ENCODE data around the gene SLC26A5.

DNA sequence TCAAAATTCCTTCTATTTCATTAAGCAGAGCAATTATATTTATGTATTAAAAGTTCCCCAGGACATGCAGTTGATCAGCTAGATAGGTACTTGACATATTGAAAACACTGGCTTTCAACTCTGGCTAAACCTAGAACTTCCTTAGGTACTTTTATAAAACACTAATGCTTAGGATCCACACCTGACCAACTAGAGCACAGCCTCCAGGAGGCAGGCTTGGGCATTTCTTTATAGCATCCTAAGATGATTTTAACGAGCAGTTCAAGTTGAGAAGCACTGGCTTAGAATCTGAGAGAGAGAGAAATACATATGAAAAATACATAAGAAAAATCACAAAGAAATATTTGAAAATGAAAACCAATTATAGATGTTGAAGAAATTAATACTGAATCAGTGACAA, 20.8 kb downstream of the SLC26A5 start:
- TF ChIP-seq, protein P1, sequence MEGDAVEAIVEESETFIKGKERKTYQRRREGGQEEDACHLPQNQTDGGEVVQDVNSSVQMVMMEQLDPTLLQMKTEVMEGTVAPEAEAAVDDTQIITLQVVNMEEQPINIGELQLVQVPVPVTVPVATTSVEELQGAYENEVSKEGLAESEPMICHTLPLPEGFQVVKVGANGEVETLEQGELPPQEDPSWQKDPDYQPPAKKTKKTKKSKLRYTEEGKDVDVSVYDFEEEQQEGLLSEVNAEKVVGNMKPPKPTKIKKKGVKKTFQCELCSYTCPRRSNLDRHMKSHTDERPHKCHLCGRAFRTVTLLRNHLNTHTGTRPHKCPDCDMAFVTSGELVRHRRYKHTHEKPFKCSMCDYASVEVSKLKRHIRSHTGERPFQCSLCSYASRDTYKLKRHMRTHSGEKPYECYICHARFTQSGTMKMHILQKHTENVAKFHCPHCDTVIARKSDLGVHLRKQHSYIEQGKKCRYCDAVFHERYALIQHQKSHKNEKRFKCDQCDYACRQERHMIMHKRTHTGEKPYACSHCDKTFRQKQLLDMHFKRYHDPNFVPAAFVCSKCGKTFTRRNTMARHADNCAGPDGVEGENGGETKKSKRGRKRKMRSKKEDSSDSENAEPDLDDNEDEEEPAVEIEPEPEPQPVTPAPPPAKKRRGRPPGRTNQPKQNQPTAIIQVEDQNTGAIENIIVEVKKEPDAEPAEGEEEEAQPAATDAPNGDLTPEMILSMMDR (IDR thresholded peaks at IDR 0.05; ENCODE audit: insufficient read depth, low read length, poor library complexity, severe bottlenecking) = no peak
- TF ChIP-seq EZH2phosphoT487 (conservative IDR thresholded peaks at IDR 0.05; ENCODE audit: low read length) = no peak
